GM21786 (cell line): ENCODE data around the gene HEATR9.

Experiments used
- ATAC-seq: cut with Tn5 transposase; IDR thresholded peaks from one replicate; pipeline ENCODE4 v1.9.1; 2021; ENCODE audit not compliant: unreplicated experiment

The HEATR9 gene

GRCh38 chr17:35809855-35810461, 58.7 kb downstream of the HEATR9 start:
- no peak for ATAC-seq

- ATAC-seq, result peak; percentile 92
These were observed 59.5 kb downstream of the HEATR9 start, which contains the start of gene TAF15 for GRCh38 chr17:35808962-35809854. TAF15 (plus strand) TSS chr17:35809484; CDS start chr17:35809570, 86 bp downstream.

DNA sequence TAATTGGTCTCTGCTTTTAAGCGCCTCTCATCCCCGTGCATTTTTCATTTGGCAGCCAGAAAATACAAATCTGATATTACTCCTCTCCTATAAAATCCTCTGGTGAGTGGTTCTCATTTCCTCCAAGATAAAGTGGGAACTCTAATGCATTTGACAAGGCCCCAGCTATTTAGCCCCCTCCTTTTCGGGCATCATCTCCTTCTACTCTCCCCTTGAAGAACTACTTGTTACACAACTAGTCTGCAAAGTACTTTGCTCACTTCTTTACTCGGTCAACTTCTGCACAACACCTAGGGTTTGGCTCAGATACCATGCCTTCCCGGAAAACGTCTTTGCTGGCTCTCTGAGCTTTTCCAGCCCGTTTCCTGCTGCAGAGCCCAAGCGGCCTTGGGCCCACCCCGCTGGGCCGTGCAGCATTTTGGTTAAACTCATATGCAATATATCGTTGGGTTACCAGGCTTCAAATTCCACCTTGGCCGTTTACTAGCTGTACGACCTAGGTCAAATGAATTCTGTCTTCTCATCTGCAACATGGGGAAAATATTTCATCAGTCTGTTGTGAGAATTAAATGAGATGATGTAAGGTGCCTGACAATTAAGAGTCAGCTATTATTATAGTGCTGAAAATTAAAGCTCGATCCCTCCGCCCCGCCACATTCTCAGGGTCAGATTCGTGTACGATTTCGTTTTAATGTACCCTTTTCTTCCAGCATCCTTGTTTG, 60.3 kb downstream of the HEATR9 start:
- ATAC-seq, result no peak

- no peak for ATAC-seq
These were observed 61.1 kb downstream of the HEATR9 start for GRCh38 chr17:35807371-35808144.
